ENCODE measurements around the gene TRIP11.

Gene TRIP11

DNA sequence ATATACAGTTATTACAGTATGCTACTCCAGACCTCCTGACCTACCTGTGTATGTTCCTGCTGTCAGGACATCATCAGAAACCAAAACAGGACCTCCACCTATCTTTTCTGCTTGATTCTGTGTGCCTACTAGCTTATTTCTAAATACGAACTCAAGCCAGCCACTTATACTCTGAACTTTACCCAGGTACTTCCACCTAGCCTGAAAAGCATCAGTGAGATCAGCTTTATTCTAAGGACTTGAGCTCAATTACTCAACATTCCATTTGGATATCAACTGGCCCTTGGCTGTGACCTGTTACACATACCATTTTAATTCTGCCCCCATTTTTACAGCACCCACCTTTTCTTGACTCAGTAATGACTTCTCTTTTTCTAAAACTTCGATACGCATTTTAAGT, 29.2 kb downstream of the TRIP11 start:
- H3K27me3 ChIP-seq (ENCODE audit: control insufficient read depth, insufficient read depth, low read length, poor library complexity, severe bottlenecking), result no peaks in the 10 kb centered on the region
- no peaks in the 10 kb centered on the region for H3K9me3 ChIP-seq (ENCODE audit: control insufficient read depth, low read length)
- no peaks in the 10 kb centered on the region for H3K4me1 ChIP-seq (ENCODE audit: control insufficient read depth, insufficient read depth, low read length)
- H3K27ac ChIP-seq (ENCODE audit: insufficient read depth, low read depth, low read length, poor library complexity, severe bottlenecking), result no peak overlapping the region
- H3K36me3 ChIP-seq (ENCODE audit: control insufficient read depth, insufficient read depth, low read length), result peaks cover 10% of the 10 kb centered on the region
- H3K4me3 ChIP-seq (ENCODE audit: insufficient read depth, low read depth, low read length), result no peak overlapping the region
- WGBS, 2 experiments, result 90 to 98% methylated on average over 3 of the region's 3 CpGs

DNA sequence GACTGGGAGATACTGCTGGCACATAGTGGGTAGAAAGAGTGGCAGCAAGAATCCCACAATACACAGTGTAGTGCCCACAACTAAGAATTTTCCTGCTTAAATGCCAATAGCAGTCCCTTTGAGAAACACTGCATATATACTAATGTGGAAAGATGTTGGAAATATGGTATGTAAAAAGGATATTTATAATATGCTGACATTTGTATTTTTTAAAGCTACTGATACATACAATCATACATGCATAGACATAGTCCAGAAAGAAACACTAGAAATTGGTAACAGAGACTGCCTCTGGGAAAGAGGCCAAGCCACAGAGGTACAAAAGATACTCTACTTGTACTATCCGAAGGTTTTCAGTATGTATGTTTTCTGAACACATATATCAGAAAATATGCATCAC, 30.3 kb downstream of the TRIP11 start:
- Histone ChIP-seq H3K27ac (ENCODE audit: insufficient read depth, low read depth, low read length, poor library complexity, severe bottlenecking) (no peak overlapping the region), H3K9me3 (ENCODE audit: control insufficient read depth, low read length) (no peaks in the 10 kb centered on the region), H3K36me3 (ENCODE audit: control insufficient read depth, insufficient read depth, low read length) (peaks cover 10% of the 10 kb centered on the region), H3K27me3 (ENCODE audit: control insufficient read depth, insufficient read depth, low read length, poor library complexity, severe bottlenecking) (no peaks in the 10 kb centered on the region), H3K4me3 (ENCODE audit: insufficient read depth, low read depth, low read length) (no peak overlapping the region), H3K4me1 (ENCODE audit: control insufficient read depth, insufficient read depth, low read length) (no peaks in the 10 kb centered on the region)
- WGBS, 2 experiments, result no CpG with 5 or more reads among the region's 1 CpG

DNA sequence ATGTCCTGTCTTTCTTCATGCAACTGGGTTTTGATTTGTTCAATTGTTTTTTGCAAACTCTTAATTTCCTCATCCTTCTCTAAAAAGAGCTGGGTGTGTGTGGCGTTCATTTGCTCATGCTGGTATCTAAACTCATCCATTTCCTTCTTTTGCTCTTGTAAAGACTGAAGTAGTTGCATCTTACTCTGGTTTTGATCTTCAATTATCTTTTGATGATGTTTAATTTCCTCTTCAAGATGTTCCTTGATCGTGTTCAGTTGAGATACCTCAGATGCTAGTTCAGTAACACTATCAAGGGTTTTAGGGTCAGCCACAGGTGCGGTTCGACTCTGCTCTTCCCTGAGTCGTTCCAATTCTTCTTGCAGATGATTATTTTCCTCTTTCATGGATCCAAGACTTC, 34.8 kb downstream of the TRIP11 start:
- no peaks in the 10 kb centered on the region for H3K27me3 ChIP-seq (ENCODE audit: control insufficient read depth, insufficient read depth, low read length, poor library complexity, severe bottlenecking)
- H3K36me3 ChIP-seq (ENCODE audit: control insufficient read depth, insufficient read depth, low read length), result peaks cover 5% of the 10 kb centered on the region
- no peak overlapping the region for H3K27ac ChIP-seq (ENCODE audit: insufficient read depth, low read depth, low read length, poor library complexity, severe bottlenecking)
- no peak overlapping the region for H3K4me3 ChIP-seq (ENCODE audit: insufficient read depth, low read depth, low read length)
- no peaks in the 10 kb centered on the region for H3K4me1 ChIP-seq (ENCODE audit: control insufficient read depth, insufficient read depth, low read length)
- WGBS, 2 experiments, result 91 to 96% methylated on average over 5 of the region's 5 CpGs
- H3K9me3 ChIP-seq (ENCODE audit: control insufficient read depth, low read length), result no peaks in the 10 kb centered on the region

- Histone ChIP-seq H3K4me1 (ENCODE audit: control insufficient read depth, insufficient read depth, low read length) (no peaks in the 10 kb centered on the region), H3K9me3 (ENCODE audit: control insufficient read depth, low read length) (no peaks in the 10 kb centered on the region), H3K4me3 (ENCODE audit: insufficient read depth, low read depth, low read length) (no peak overlapping the region), H3K36me3 (ENCODE audit: control insufficient read depth, insufficient read depth, low read length) (peaks cover 5% of the 10 kb centered on the region), H3K27ac (ENCODE audit: insufficient read depth, low read depth, low read length, poor library complexity, severe bottlenecking) (no peak overlapping the region), H3K27me3 (ENCODE audit: control insufficient read depth, insufficient read depth, low read length, poor library complexity, severe bottlenecking) (no peaks in the 10 kb centered on the region)
- 91 to 95% methylated on average over 2 of the region's 2 CpGs for WGBS, 2 experiments
Measured at GRCh38 chr14:92004062-92004461, 35.8 kb downstream of the TRIP11 start.

DNA sequence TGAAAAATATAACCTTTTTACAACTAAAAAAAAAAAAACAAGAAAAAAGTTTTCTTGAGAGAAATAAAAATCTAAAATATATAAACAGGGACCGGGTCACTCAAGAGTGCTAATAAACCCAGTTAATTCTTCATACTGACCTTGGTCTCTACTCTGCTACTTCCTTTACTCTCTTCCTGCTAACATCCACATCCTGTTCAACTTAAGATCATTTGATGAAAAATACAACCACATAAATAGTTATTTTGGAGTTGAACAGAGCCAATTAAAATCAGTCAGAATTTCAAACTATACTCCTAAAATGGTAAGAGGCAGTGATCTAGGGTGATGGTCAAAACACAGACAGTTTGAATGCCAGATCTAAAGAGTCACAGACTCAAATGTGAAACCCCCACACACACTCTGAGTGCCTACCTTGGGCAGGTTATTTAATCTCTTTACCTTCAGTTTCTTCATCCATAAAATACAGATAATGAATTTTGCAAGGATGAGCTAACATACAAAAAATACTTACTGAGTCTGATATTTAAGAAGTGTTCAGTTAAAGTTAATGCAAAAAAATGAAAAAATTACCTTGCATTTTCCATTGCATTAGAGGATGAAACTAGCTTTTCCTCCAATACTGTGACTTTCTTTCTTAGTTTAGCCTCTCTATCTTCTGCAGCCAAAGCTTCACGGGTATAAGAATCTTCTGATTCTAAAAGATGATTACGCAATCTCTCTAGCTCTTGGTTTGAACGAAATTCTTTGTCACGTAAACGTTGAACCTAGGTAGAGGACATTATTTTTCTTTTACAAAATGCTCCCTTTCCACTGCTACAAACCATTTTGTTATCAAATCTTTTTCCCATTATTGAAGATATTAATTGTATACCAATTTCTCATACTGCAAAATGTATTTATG, 40.9 kb downstream of the TRIP11 start:
- no peaks in the 10 kb centered on the region for H3K4me1 ChIP-seq (ENCODE audit: control insufficient read depth, insufficient read depth, low read length)
- no peaks in the 10 kb centered on the region for H3K27me3 ChIP-seq (ENCODE audit: control insufficient read depth, insufficient read depth, low read length, poor library complexity, severe bottlenecking)
- no peak overlapping the region for H3K27ac ChIP-seq (ENCODE audit: insufficient read depth, low read depth, low read length, poor library complexity, severe bottlenecking)
- H3K36me3 ChIP-seq (ENCODE audit: control insufficient read depth, insufficient read depth, low read length), result peaks cover 4% of the 10 kb centered on the region
- WGBS, 2 experiments, result 90 to 95% methylated on average over 6 of the region's 6 CpGs
- H3K9me3 ChIP-seq (ENCODE audit: control insufficient read depth, low read length), result no peaks in the 10 kb centered on the region
- no peak overlapping the region for H3K4me3 ChIP-seq (ENCODE audit: insufficient read depth, low read depth, low read length)

DNA sequence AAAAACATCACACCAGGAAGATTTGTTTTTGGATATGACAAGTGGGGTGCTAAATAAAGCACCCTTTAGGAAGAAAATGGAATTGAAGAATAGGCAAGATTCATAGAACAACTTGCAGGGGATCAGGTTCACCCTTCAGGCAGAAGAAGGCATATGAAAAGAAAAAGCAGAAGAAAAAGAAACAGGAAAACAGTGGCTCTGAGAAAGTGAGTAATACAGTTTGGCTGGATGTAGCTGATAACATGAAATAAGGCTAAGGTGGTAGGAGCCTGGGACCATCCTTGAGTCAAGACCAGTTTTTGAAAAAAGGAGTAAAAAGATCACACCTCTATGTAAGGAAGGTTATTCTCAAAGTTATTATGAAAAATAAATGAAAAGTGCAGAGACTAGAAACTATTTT, 42.4 kb downstream of the TRIP11 start:
- H3K4me1 ChIP-seq (ENCODE audit: control insufficient read depth, insufficient read depth, low read length), result no peaks in the 10 kb centered on the region
- no peak overlapping the region for H3K27ac ChIP-seq (ENCODE audit: insufficient read depth, low read depth, low read length, poor library complexity, severe bottlenecking)
- H3K36me3 ChIP-seq (ENCODE audit: control insufficient read depth, insufficient read depth, low read length), result peaks cover 9% of the 10 kb centered on the region
- H3K9me3 ChIP-seq (ENCODE audit: control insufficient read depth, low read length), result no peaks in the 10 kb centered on the region
- no peak overlapping the region for H3K4me3 ChIP-seq (ENCODE audit: insufficient read depth, low read depth, low read length)
- H3K27me3 ChIP-seq (ENCODE audit: control insufficient read depth, insufficient read depth, low read length, poor library complexity, severe bottlenecking), result no peaks in the 10 kb centered on the region

DNA sequence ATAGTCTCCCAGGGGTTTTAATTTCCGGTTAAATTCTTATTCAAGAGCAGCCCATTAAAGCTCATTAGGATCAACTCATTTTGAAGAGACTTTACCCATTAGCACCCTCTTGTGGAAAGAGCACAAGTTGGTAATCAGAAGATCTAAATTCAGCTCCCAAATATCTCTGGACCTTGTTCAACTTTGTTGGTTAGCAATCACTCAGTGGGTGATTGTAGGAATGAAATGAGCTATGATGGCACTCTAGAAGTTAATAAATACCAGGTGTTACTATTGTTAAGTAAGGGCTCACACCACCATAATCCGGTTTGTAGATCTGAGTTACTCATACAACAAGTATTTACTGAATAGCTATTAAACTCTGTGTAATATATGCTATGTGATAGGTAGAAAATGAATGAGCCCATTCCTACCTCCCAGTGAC, 42.9 kb downstream of the TRIP11 start:
- H3K27ac ChIP-seq (ENCODE audit: insufficient read depth, low read depth, low read length, poor library complexity, severe bottlenecking), result no peak overlapping the region
- 83 to 85% methylated on average over 1 of the region's 2 CpGs for WGBS, 2 experiments

GRCh38 chr14:91987192-91987591, 52.7 kb downstream of the TRIP11 start:
- no peak overlapping the region for H3K27ac ChIP-seq (ENCODE audit: insufficient read depth, low read depth, low read length, poor library complexity, severe bottlenecking)
- 91 to 95% methylated on average over 3 of the region's 3 CpGs for WGBS, 2 experiments
- no peaks in the 10 kb centered on the region for H3K4me1 ChIP-seq (ENCODE audit: control insufficient read depth, insufficient read depth, low read length)
- no peaks in the 10 kb centered on the region for H3K27me3 ChIP-seq (ENCODE audit: control insufficient read depth, insufficient read depth, low read length, poor library complexity, severe bottlenecking)
- H3K9me3 ChIP-seq (ENCODE audit: control insufficient read depth, low read length), result no peaks in the 10 kb centered on the region
- H3K4me3 ChIP-seq (ENCODE audit: insufficient read depth, low read depth, low read length), result no peak overlapping the region
- peaks cover 23% of the 10 kb centered on the region for H3K36me3 ChIP-seq (ENCODE audit: control insufficient read depth, insufficient read depth, low read length)

More for the DNA sequence above, 42.9 kb downstream of the TRIP11 start:
- H3K4me1 ChIP-seq (ENCODE audit: control insufficient read depth, insufficient read depth, low read length), result no peaks in the 10 kb centered on the region
- peaks cover 9% of the 10 kb centered on the region for H3K36me3 ChIP-seq (ENCODE audit: control insufficient read depth, insufficient read depth, low read length)
- no peaks in the 10 kb centered on the region for H3K27me3 ChIP-seq (ENCODE audit: control insufficient read depth, insufficient read depth, low read length, poor library complexity, severe bottlenecking)
- H3K4me3 ChIP-seq (ENCODE audit: insufficient read depth, low read depth, low read length), result no peak overlapping the region
- H3K9me3 ChIP-seq (ENCODE audit: control insufficient read depth, low read length), result no peaks in the 10 kb centered on the region

GRCh38 chr14:91985521-91986255, 54.2 kb downstream of the TRIP11 start:
- H3K27ac ChIP-seq (ENCODE audit: insufficient read depth, low read depth, low read length, poor library complexity, severe bottlenecking), result no peak overlapping the region
- H3K9me3 ChIP-seq (ENCODE audit: control insufficient read depth, low read length), result no peaks in the 10 kb centered on the region
- no peak overlapping the region for H3K4me3 ChIP-seq (ENCODE audit: insufficient read depth, low read depth, low read length)
- no peaks in the 10 kb centered on the region for H3K27me3 ChIP-seq (ENCODE audit: control insufficient read depth, insufficient read depth, low read length, poor library complexity, severe bottlenecking)
- WGBS, 2 experiments, result 89 to 98% methylated on average over 1 to 4 of the region's 4 CpGs
- no peaks in the 10 kb centered on the region for H3K4me1 ChIP-seq (ENCODE audit: control insufficient read depth, insufficient read depth, low read length)
- peaks cover 23% of the 10 kb centered on the region for H3K36me3 ChIP-seq (ENCODE audit: control insufficient read depth, insufficient read depth, low read length)

DNA sequence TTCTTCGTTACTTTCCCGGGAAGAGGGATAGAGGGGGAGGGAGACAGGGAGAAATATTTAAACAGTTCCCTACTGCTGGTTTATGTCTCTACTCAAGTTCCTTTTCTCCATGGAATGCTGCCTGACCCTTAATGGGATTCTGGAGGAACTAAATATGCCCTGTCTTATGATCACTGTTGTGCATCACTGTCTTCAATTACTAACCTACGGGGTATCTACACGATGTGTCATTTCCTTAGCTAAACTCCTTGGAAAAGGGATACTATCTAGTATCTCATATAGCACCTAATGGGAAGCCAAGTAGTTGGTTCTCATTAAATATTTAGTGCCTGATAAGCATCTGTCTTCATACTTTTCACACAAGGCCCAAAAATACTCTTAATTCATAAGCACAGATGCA, 54.9 kb downstream of the TRIP11 start:
- Histone ChIP-seq H3K4me1 (ENCODE audit: control insufficient read depth, insufficient read depth, low read length) (no peaks in the 10 kb centered on the region), H3K27ac (ENCODE audit: insufficient read depth, low read depth, low read length, poor library complexity, severe bottlenecking) (no peak overlapping the region), H3K27me3 (ENCODE audit: control insufficient read depth, insufficient read depth, low read length, poor library complexity, severe bottlenecking) (no peaks in the 10 kb centered on the region), H3K4me3 (ENCODE audit: insufficient read depth, low read depth, low read length) (no peak overlapping the region), H3K36me3 (ENCODE audit: control insufficient read depth, insufficient read depth, low read length) (peaks cover 23% of the 10 kb centered on the region), H3K9me3 (ENCODE audit: control insufficient read depth, low read length) (no peaks in the 10 kb centered on the region)
- WGBS, 2 experiments, result 93 to 100% methylated on average over 4 of the region's 4 CpGs
